GM23248 (cell line): ENCODE results near the gene SIX5.

ENCODE experiments used
- EZH2 ChIP-seq: fragments of 200-600 bp; sonication (generic); IDR thresholded peaks from 2 replicates; pipeline ENCODE4 v1.6.1; 2018; ENCODE audit warnings: antibody characterized with exemption, mild to moderate bottlenecking; ENCODE audit not compliant: insufficient read depth, poor library complexity, severe bottlenecking
- EZH2phosphoT487 ChIP-seq: fragments of 200-600 bp; sonication (generic); IDR thresholded peaks from 2 replicates; pipeline ENCODE4 v1.6.1; 2018; ENCODE audit warnings: antibody characterized with exemption, moderate library complexity, mild to moderate bottlenecking, low read depth; ENCODE audit not compliant: insufficient read depth

DNA sequence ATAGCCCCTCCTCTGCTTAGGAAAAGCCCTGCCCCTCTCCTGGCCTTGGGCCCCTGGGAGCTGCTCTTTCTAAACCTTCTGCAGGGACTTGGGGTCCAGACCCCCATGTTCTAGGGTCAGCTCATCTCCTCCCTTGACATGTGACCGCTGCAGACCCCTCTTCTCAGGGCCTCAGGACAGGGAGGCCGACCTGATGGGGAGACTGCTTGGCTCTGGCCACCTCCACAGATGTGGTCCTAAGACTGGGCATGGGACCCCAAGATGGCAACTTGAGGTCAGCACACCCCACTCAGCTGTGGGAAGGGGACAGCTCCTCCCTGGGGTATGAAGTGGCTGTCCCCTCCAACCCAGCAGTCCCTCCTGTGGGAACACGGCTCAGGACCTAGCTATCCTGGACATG lies 3.9 kb upstream of the SIX5 start:
- TF ChIP-seq EZH2 (no peak), EZH2phosphoT487 (no peak)
